Activated CD4-positive, alpha-beta T cell treated with anti-CD3 and anti-CD28 coated beads, Interleukin-2, amount 50 U/mL, for 24 hours (primary cell): ENCODE measurements around the gene ZSWIM6.

ENCODE experiments used
- DNase-seq, 2 donors: peaks; one replicate each; pipeline ENCODE4 v3.0.0-alpha.2; 2020; ENCODE audit warnings: low read depth in 1 of 2, low spot score in 1 of 2

The ZSWIM6 gene

GRCh38 chr5:61586096-61587084 lies 254.3 kb downstream of the ZSWIM6 start:
- DNase-seq, result no peak

DNA sequence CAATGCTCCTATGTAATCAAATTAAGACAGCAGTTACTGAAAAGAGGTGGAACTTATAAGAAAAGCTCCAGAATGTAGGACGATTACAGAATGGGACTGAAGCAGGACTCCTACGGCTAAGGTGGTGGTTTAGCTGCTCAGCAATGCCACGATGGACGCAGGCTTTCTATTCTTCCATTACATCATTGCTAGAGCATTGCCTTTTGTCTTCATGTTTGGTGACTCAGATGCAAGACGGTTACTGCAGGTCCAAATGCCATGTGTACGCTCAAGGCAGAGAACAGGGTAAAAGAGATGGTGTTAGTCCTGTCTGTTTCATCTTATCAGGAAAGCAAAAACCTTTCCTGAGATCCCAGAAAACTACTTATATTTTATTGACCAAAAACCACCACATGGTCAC lies 255.1 kb downstream of the ZSWIM6 start:
- no peak for DNase-seq

GRCh38 chr5:61588216-61588615 lies 256.2 kb downstream of the ZSWIM6 start:
- DNase-seq, result no peak

- no peak for DNase-seq
Observed at GRCh38 chr5:61589946-61590345, 257.9 kb downstream of the ZSWIM6 start.

DNA sequence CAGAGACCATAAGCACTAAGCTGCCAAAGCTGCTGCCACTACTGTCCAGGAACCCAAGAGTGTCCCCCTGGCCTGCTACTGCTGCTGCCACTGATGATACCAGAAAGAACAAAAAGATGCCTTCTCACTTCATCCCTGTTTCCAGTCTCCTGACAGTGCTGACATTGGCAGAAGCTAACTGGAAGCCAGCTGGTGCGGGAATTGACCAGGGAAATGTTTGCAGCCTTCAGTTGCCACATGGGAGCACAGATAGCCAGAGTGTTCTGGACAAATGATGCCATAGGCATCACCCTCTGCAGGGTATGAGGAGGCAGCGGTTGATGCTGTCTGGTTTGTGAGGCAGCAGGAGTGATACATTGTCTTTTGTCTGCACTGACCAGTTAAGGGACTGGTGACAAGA lies 258.4 kb downstream of the ZSWIM6 start:
- DNase-seq, result no peak

DNA sequence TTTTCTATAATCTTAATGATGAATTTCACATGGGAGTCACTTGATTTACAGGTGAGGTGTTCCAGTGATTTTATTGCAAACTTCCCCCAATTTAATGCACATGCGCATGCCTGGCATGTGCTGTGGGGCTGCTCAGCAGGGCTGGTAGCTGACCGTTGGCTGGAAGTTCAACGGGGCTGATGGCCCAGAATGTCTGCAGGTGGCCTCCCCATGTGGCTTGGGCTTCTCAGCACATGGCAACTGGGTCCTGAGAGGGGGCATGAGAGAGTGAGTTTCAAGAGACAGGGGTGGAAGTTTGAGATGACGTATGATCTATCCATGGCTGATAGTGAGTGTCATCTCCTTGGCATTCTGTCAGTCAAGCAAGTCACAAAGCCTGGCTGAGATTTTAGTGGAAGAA lies 259.8 kb downstream of the ZSWIM6 start:
- DNase-seq, result no peak

- DNase-seq, result no peak
Observed at GRCh38 chr5:61595426-61595825, 263.4 kb downstream of the ZSWIM6 start.
